Mucosa of stomach (tissue), 1 donor: ENCODE results near the gene FNDC1.
"Not testable (repeated sequence)": the region's sequence is repeated elsewhere in the genome, so short reads cannot be mapped to it uniquely, and the experiment has no call there.

Experiments used
- H3K27me3 ChIP-seq: one replicate; pipeline ENCODE4 v1.7.0; 2013; ENCODE audit warnings: mild to moderate bottlenecking, low read length; ENCODE audit not compliant: control insufficient read depth, insufficient read depth
- H3K36me3 ChIP-seq: one replicate; pipeline ENCODE4 v1.7.0; 2013; ENCODE audit warnings: low read length; ENCODE audit not compliant: control insufficient read depth, insufficient read depth
- H3K4me1 ChIP-seq: one replicate; pipeline ENCODE4 v1.7.0; 2013; ENCODE audit warnings: mild to moderate bottlenecking, low read length; ENCODE audit not compliant: control insufficient read depth, insufficient read depth
- H3K4me3 ChIP-seq: one replicate; pipeline ENCODE4 v1.7.0; 2013; ENCODE audit warnings: low read length
- H3K9ac ChIP-seq: one replicate; pipeline ENCODE4 v1.7.0; 2013; ENCODE audit warnings: mild to moderate bottlenecking, low read length, moderate library complexity
- H3K9me3 ChIP-seq: one replicate; pipeline ENCODE4 v1.7.0; 2013; ENCODE audit warnings: mild to moderate bottlenecking, low read length, moderate library complexity; ENCODE audit not compliant: control insufficient read depth
- donor health status: Pancreatic carcinoma.

The FNDC1 gene

DNA sequence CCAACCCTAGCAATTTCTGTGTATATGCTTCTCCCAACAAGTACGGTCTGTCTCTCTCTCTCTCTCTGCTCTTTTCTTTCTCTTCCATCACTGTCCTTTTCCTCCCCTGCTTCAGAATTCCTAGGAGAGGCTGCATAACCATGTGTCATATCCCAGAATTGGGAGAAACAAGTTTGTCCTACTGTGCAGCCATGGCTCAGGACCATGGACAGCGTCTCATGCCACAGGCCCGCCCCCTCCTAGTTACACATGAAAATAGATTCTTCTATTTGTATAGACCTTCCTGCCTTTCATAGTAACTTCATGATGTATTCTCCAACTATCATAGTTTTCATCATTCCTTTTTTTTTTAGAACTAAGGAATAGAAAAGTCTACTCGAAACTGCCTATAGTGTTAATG is 98.0 kb downstream of the FNDC1 start:
- Histone ChIP-seq H3K9me3 (no peaks in the 10 kb centered on the region), H3K4me3 (no peak overlapping the region), H3K9ac (no peak overlapping the region), H3K27me3 (no peaks in the 10 kb centered on the region), H3K4me1 (no peaks in the 10 kb centered on the region), H3K36me3 (no peaks in the 10 kb centered on the region)

DNA sequence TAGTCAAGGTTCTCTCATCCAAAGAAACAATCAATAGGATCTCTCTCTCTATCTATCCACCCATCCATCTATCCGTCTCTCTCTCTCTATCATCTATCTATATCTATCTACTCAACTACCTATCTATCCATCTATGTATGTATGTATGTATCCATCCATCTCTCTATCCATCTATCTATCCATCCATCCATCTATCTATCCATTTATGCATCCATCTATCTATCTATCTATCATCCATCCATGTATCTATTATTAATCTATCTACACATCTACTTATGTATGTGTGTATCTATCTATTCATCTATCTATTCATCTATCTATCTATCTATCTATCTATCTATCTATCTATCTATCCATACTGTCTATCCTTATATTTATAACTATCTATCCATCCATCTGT is 99.3 kb downstream of the FNDC1 start:
- Histone ChIP-seq H3K4me3 (no peak overlapping the region), H3K4me1 (no peaks in the 10 kb centered on the region), H3K9ac (no peak overlapping the region), H3K27me3 (no peaks in the 10 kb centered on the region), H3K36me3 (no peaks in the 10 kb centered on the region), H3K9me3 (no peaks in the 10 kb centered on the region)

DNA sequence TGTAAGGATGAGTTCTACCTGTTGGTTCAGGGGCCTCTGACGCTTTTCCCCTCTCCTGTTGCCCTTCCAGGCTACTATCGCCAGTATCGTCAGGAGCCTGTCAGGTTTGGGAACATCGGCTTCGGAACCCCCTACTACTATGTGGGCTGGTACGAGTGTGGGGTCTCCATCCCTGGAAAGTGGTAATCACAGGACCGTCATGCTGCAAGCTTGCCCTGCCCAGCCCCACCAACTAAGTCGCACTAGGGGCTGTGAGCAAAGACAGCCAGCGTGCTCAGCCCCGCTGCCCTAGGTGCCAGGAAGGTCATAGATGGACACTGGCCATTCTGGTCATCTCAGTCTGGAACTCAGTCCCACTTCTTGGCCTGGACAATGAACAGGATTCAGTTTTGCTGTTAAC is 102.1 kb downstream of the FNDC1 start:
- no peaks in the 10 kb centered on the region for H3K27me3 ChIP-seq
- no peaks in the 10 kb centered on the region for H3K9me3 ChIP-seq
- H3K4me3 ChIP-seq: no peak overlapping the region
- no peaks in the 10 kb centered on the region for H3K36me3 ChIP-seq
- H3K4me1 ChIP-seq: no peaks in the 10 kb centered on the region
- no peak overlapping the region for H3K9ac ChIP-seq

DNA sequence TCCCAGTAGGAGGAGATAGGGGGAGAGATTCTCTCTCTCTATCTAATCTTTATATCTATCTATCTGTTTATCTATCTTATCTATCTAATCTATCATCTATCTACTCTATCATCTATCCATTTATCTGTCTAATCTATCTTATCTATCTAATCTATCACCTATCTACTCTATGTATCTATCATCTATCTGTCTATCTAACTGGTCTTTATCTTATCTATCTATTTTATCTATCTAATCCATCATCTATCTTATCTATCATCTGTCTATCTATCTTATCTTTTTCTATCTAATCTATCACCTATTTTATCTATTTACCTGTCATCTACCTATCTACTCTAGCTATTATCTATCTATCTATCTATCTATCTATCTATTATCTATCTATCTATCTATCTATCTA is 109.4 kb downstream of the FNDC1 start:
- Histone ChIP-seq H3K36me3 (no peaks in the 10 kb centered on the region), H3K4me3 (no peak overlapping the region), H3K9me3 (no peaks in the 10 kb centered on the region), H3K4me1 (no peaks in the 10 kb centered on the region), H3K9ac (no peak overlapping the region), H3K27me3 (no peaks in the 10 kb centered on the region)

GRCh38 chr6:159279790-159280277 is 110.6 kb downstream of the FNDC1 start:
- H3K27me3 ChIP-seq: no peaks in the 10 kb centered on the region
- no peaks in the 10 kb centered on the region for H3K9me3 ChIP-seq

DNA sequence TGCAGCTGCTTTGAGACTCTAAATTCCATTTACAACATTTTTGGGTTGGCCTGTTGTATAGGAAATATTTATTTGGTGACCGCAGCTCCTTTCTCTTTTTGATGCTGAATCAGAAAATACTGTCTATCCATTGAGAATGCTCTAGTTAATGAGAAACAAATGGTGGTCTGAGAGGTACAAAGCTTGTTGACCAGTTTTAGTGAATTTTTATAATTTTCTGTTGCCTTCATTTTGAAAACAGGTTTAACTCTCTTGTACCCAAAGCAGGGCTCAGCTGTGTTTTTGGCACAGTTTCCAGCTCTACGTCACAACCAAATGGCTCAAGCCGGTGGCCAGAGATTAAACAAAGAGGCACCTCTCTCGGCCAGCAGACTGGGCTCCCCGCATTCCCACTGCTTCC is 113.2 kb downstream of the FNDC1 start:
- no peaks in the 10 kb centered on the region for H3K9me3 ChIP-seq

More at GRCh38 chr6:159279790-159280277, 110.6 kb downstream of the FNDC1 start:
- Histone ChIP-seq H3K4me1 (no peaks in the 10 kb centered on the region), H3K36me3 (no peaks in the 10 kb centered on the region), H3K4me3 (no peak overlapping the region), H3K9ac (no peak overlapping the region)

GRCh38 chr6:159284661-159285060 is 115.5 kb downstream of the FNDC1 start:
- not testable (repeated sequence) for H3K4me1 ChIP-seq, H3K36me3 ChIP-seq, H3K9me3 ChIP-seq, H3K9ac ChIP-seq, H3K4me3 ChIP-seq, H3K27me3 ChIP-seq

More for the DNA sequence above, 113.2 kb downstream of the FNDC1 start:
- H3K27me3 ChIP-seq: no peaks in the 10 kb centered on the region
- H3K36me3 ChIP-seq: no peaks in the 10 kb centered on the region
- H3K4me1 ChIP-seq: no peaks in the 10 kb centered on the region
- H3K4me3 ChIP-seq: no peak overlapping the region
- no peak overlapping the region for H3K9ac ChIP-seq

- H3K4me3 ChIP-seq: no peak overlapping the region
- H3K27me3 ChIP-seq: no peaks in the 10 kb centered on the region
- no peaks in the 10 kb centered on the region for H3K36me3 ChIP-seq
- H3K4me1 ChIP-seq: no peaks in the 10 kb centered on the region
- H3K9me3 ChIP-seq: no peaks in the 10 kb centered on the region
- no peak overlapping the region for H3K9ac ChIP-seq
Observed at GRCh38 chr6:159298840-159299239, 129.6 kb downstream of the FNDC1 start.

DNA sequence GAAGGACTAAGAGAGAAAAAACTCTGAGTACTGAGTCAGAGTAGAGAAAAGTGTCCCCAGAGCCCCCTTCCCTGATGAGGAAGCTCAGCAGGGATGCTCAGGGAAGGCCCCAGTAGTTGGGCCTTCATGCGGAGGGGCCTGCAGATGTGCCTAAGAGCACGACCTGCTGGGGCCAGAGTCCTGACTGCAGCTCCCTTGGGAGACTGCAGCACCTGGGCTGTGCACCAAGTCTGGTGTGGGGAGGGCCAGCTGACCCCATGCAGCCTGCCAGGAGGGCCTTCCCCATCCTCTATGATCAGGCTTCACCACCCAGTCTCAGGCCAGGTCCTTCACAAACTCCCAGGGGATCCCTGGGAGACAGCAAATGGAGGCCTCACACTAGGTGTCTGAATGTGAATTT is 130.4 kb downstream of the FNDC1 start:
- H3K27me3 ChIP-seq: no peaks in the 10 kb centered on the region
- H3K4me1 ChIP-seq: no peaks in the 10 kb centered on the region
- no peaks in the 10 kb centered on the region for H3K9me3 ChIP-seq
- H3K36me3 ChIP-seq: no peaks in the 10 kb centered on the region
- H3K9ac ChIP-seq: no peak overlapping the region
- no peak overlapping the region for H3K4me3 ChIP-seq

GRCh38 chr6:159301277-159301676 is 132.1 kb downstream of the FNDC1 start:
- no peaks in the 10 kb centered on the region for H3K9me3 ChIP-seq
- H3K27me3 ChIP-seq: no peaks in the 10 kb centered on the region

DNA sequence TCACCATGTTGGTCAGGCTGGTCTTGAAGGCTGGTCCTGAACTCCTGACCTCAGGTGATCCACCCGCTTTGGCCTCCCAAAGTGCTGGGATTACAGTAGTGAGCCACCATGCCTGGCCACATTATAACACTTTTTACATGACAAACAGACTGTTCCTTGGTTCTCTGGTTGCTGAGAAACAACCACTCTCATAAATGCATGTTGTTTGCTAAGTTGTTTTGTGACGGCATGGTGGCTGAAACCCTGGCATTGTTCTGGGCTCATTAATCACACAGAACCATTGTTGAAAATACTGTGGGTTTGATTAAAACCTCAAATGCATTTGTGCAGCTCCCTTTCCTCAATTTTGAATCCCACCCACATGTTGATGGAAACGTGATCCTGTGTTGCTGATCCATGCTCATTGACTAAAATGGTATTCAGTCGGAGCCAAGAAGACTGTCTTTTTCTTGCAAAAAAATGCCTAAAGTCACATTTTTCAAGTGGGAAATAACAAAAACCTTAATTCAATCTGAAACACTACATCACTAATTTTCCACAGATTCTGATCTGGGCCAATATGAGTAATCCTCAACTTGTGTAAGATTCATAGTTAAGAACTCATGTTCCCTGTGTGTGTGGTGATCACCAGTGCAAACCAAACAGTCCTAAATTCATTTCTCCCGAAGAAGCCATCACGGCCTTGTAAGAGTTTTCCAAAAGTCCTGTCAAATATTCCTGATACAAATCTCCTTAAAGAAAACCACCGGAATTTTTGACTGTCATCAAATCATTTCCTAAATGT is 132.8 kb downstream of the FNDC1 start:
- Histone ChIP-seq H3K36me3 (no peaks in the 10 kb centered on the region), H3K9me3 (no peaks in the 10 kb centered on the region), H3K9ac (no peak overlapping the region), H3K4me1 (no peaks in the 10 kb centered on the region), H3K27me3 (no peaks in the 10 kb centered on the region), H3K4me3 (no peak overlapping the region)

More at GRCh38 chr6:159301277-159301676, 132.1 kb downstream of the FNDC1 start:
- Histone ChIP-seq H3K4me3 (no peak overlapping the region), H3K36me3 (no peaks in the 10 kb centered on the region), H3K9ac (no peak overlapping the region), H3K4me1 (no peaks in the 10 kb centered on the region)

DNA sequence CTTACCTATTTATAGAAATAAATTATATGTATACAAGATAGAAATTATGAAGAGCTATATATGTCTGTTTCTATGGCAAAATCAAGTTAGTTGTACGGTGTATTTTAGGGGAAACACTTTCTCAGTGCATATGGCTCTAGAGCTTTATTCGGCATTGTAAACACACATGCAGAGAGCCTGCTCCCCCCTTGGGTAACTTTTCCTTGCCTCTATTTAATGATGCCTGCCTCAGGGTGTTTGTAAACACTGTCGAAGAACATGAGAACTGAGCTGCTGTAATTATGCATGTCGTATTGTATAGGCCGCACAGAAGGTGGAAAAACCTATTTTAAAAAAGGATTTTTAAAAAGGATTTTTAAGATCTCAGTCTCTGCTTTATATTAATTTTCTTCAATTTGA is 133.4 kb downstream of the FNDC1 start:
- H3K9me3 ChIP-seq: no peaks in the 10 kb centered on the region
- no peaks in the 10 kb centered on the region for H3K27me3 ChIP-seq
- no peaks in the 10 kb centered on the region for H3K36me3 ChIP-seq
- H3K9ac ChIP-seq: no peak overlapping the region
- no peaks in the 10 kb centered on the region for H3K4me1 ChIP-seq
- H3K4me3 ChIP-seq: no peak overlapping the region
